Lower leg skin (tissue), 3 donors: Measurements from ENCODE around the gene PHF13.

Experiments used
- CTCF ChIP-seq, 3 donors: fragments of 450-650 bp; IDR thresholded peaks; one replicate each; pipeline ENCODE4 v1.5.1; 2016; ENCODE audit warnings: antibody characterized with exemption in 3 of 3, mild to moderate bottlenecking in 3 of 3, moderate library complexity in 2 of 3
- POLR2A ChIP-seq, 2 donors: fragments of 450-650 bp; IDR thresholded peaks; one replicate each; pipeline ENCODE4 v1.6.1; 2016 to 2017; ENCODE audit warnings: antibody characterized with exemption in 2 of 2, mild to moderate bottlenecking in 1 of 2, moderate library complexity in 1 of 2

- TF ChIP-seq POLR2A (IDR thresholded peaks at IDR 0.05) (no peak), CTCF (IDR thresholded peaks at IDR 0.05) (no peak)
These were observed 1.6 kb downstream of the PHF13 start for GRCh38 chr1:6614929-6615785.
